HFFc6 (cell line): ENCODE measurements around the gene STON1. TPM values are rescaled to one million over a fixed set of nuclear protein-coding genes. Genes with fewer than 3 reads are reported as not detected.
A peak's percentile ranks its signal among the peaks of the same experiment; 100 is the strongest.

Experiments used
- DNase-seq: peaks from one replicate; pipeline ENCODE4 v3.0.0-alpha.2; 2018
- H3K27ac Mint-ChIP-seq: 2 replicates; pipeline ENCODE4 v1.8.0; 2020; ENCODE audit warnings: mild to moderate bottlenecking, mixed read lengths
- H3K27me3 Mint-ChIP-seq: 2 replicates; pipeline ENCODE4 v1.8.0; 2021; ENCODE audit warnings: mild to moderate bottlenecking, moderate library complexity, mixed read lengths; ENCODE audit not compliant: insufficient read depth
- H3K36me3 Mint-ChIP-seq: 2 replicates; pipeline ENCODE4 v1.8.0; 2021; ENCODE audit warnings: low read depth, mixed read lengths
- H3K4me1 Mint-ChIP-seq: 2 replicates; pipeline ENCODE4 v1.8.0; 2020; ENCODE audit warnings: low read depth, mixed read lengths
- H3K4me3 Mint-ChIP-seq: 2 replicates; pipeline ENCODE4 v1.8.0; 2020; ENCODE audit warnings: mild to moderate bottlenecking, moderate library complexity, mixed read lengths
- H3K9me3 Mint-ChIP-seq: 2 replicates; pipeline ENCODE4 v1.8.0; 2020; ENCODE audit warnings: mild to moderate bottlenecking, mixed read lengths
- CTCF ChIP-seq: fragments of 200-600 bp; sonication (generic); IDR thresholded peaks from 2 replicates; pipeline ENCODE4 v1.5.0; 2021; ENCODE audit warnings: antibody characterized with exemption, mild to moderate bottlenecking
- long read RNA-seq: library from polyadenylated mRNA; unstranded; transcript quantifications from one replicate; pipeline ENCODE4 v2.0.0, GENCODE V29; 2019
- total RNA-seq, 6 experiments: library from RNA; stranded (reverse); fragmentation: NEBNext Ultra II Directional; extraction: Animal tissue kit (Norgen Biotek cat#: 25700); gene quantifications; 2 replicates in 1 of 6; 3 replicates in 5 of 6; pipeline ENCODE4 v1.2.3, GENCODE V29; 2021

STON1 gene
- total RNA-seq = 1 to 10 TPM; 1.3 to 4.3 (median 3.1) TPM
- long read RNA-seq = 0 reads

GRCh38 chr2:48530033-48530811 is at the start of gene STON1:
STON1 (plus strand) TSS chr2:48530154; CDS start chr2:48580634, 50,480 bp downstream.
- H3K27ac Mint-ChIP-seq = peak within 1 kb of the TSS; percentile 72
- peaks cover 30% of the 10 kb centered on the region for H3K4me1 Mint-ChIP-seq
- H3K9me3 Mint-ChIP-seq = no peaks in the 10 kb centered on the region
- H3K4me3 Mint-ChIP-seq = peak within 1 kb of the TSS; percentile 89
- H3K27me3 Mint-ChIP-seq = no peaks in the 10 kb centered on the region
- H3K36me3 Mint-ChIP-seq = no peaks in the 10 kb centered on the region
- peak; percentile 36; the same call in 1 of the 2 replicates for TF ChIP-seq CTCF
- no peak for DNase-seq

- Mint-ChIP-seq H3K27me3 (no peaks in the 10 kb centered on the region), H3K4me3 (no peak overlapping the region), H3K4me1 (no peaks in the 10 kb centered on the region), H3K36me3 (peaks cover 11% of the 10 kb centered on the region), H3K9me3 (no peaks in the 10 kb centered on the region), H3K27ac (no peak overlapping the region)
- TF ChIP-seq CTCF = no peak
- DNase-seq = no peak
Observed at GRCh38 chr2:48480526-48480925, 49.4 kb upstream of the STON1 start.

- peaks cover 11% of the 10 kb centered on the region for H3K36me3 Mint-ChIP-seq
- DNase-seq = no peak
- H3K4me1 Mint-ChIP-seq = no peaks in the 10 kb centered on the region
- TF ChIP-seq CTCF = no peak
- H3K27me3 Mint-ChIP-seq = no peaks in the 10 kb centered on the region
- H3K4me3 Mint-ChIP-seq = no peak overlapping the region
- H3K9me3 Mint-ChIP-seq = no peaks in the 10 kb centered on the region
- no peak overlapping the region for H3K27ac Mint-ChIP-seq
Observed at GRCh38 chr2:48482313-48482712, 47.6 kb upstream of the STON1 start.

GRCh38 chr2:48482769-48483168 is 47.2 kb upstream of the STON1 start:
- no peak for TF ChIP-seq CTCF
- no peak for DNase-seq

GRCh38 chr2:48483506-48483905 is 46.4 kb upstream of the STON1 start:
- H3K27me3 Mint-ChIP-seq = no peaks in the 10 kb centered on the region
- no peak for TF ChIP-seq CTCF
- H3K27ac Mint-ChIP-seq = no peak overlapping the region
- H3K9me3 Mint-ChIP-seq = no peaks in the 10 kb centered on the region
- no peak for DNase-seq
- H3K4me3 Mint-ChIP-seq = no peak overlapping the region
- peaks cover 8% of the 10 kb centered on the region; the same call in 1 of the 2 replicates for H3K4me1 Mint-ChIP-seq
- peaks cover 1% of the 10 kb centered on the region for H3K36me3 Mint-ChIP-seq

More at GRCh38 chr2:48482769-48483168, 47.2 kb upstream of the STON1 start:
- Mint-ChIP-seq H3K36me3 (peaks cover 8% of the 10 kb centered on the region), H3K4me1 (peaks cover under 1% of the 10 kb centered on the region; the same call in 1 of the 2 replicates), H3K4me3 (no peak overlapping the region), H3K27ac (no peak overlapping the region), H3K27me3 (no peaks in the 10 kb centered on the region), H3K9me3 (no peaks in the 10 kb centered on the region)
